OCI-LY3 (cell line): ENCODE data around the gene SPRY4.

ENCODE experiments used
- H2AFZ ChIP-seq: fragments of 200-600, 300-600 bp; shearing (Covaris generic); 2 replicates; pipeline ENCODE4 v1.6.0; 2014; ENCODE audit warnings: antibody characterized with exemption, low read depth, low read length
- H3K27ac ChIP-seq: fragments of 200-600, 300-600 bp; sonication (generic); 2 replicates; pipeline ENCODE4 v1.5.1; 2014; ENCODE audit warnings: mild to moderate bottlenecking, low read length, moderate library complexity, mixed read lengths
- H3K27me3 ChIP-seq: fragments of 200-600, 300-600 bp; sonication (generic); 2 replicates; pipeline ENCODE4 v1.6.1; 2014; ENCODE audit warnings: low read depth, low read length, mixed read lengths
- H3K36me3 ChIP-seq: fragments of 200-600, 300-600 bp; sonication (generic); replicated peaks from 2 replicates; pipeline ENCODE3; 2014; ENCODE audit warnings: low read depth, low read length, mixed read lengths
- H3K4me1 ChIP-seq: fragments of 300-600, 200-600 bp; sonication (generic); 2 replicates; pipeline ENCODE4 v1.6.1; 2014; ENCODE audit warnings: low read length, mixed read lengths
- H3K4me2 ChIP-seq: fragments of 200-600, 300-600 bp; sonication (generic); 2 replicates; pipeline ENCODE4 v1.6.1; 2014; ENCODE audit warnings: low read length, mixed read lengths
- H3K4me3 ChIP-seq: fragments of 300-600, 200-600 bp; sonication (generic); 2 replicates; pipeline ENCODE4 v1.5.1; 2014; ENCODE audit warnings: antibody characterized with exemption, mild to moderate bottlenecking, low read length, moderate library complexity
- H3K79me2 ChIP-seq: fragments of 300-600, 200-600 bp; shearing (Covaris generic); 2 replicates; pipeline ENCODE4 v1.6.1; 2014; ENCODE audit warnings: mild to moderate bottlenecking, low read length, mixed read lengths
- H3K9ac ChIP-seq: fragments of 300-600, 200-600 bp; shearing (Covaris generic); 2 replicates; pipeline ENCODE4 v1.6.0; 2014; ENCODE audit warnings: mild to moderate bottlenecking, low read length, moderate library complexity
- H3K9me3 ChIP-seq: fragments of 200-600, 300-600 bp; shearing (Covaris generic); 2 replicates; pipeline ENCODE4 v1.6.1; 2014; ENCODE audit warnings: low read length, mixed read lengths; ENCODE audit not compliant: insufficient read depth
- H4K20me1 ChIP-seq: fragments of 200-600, 300-600 bp; sonication (generic); 2 replicates; pipeline ENCODE4 v1.6.1; 2016; ENCODE audit warnings: low read length, mixed read lengths; ENCODE audit not compliant: insufficient read depth
- CTCF ChIP-seq: fragments of 200-600, 300-600 bp; sonication (generic); IDR thresholded peaks from 2 replicates; pipeline ENCODE4 v1.5.1; 2014; ENCODE audit warnings: antibody characterized with exemption, low read length, low read depth
- EZH2phosphoT487 ChIP-seq: fragments of 200-600 bp; shearing (Covaris generic); IDR thresholded peaks from 2 replicates; pipeline ENCODE4 v1.6.1; 2018; ENCODE audit warnings: antibody characterized with exemption, mixed run types, low read depth

The SPRY4 gene

GRCh38 chr5:142322747-142323479 is 1.9 kb downstream of the SPRY4 start:
- H3K4me3 ChIP-seq, result no peak overlapping the region

GRCh38 chr5:142322403-142322746 is 2.4 kb downstream of the SPRY4 start:
- no peaks in the 10 kb centered on the region for H4K20me1 ChIP-seq
- no peaks in the 10 kb centered on the region for H3K9me3 ChIP-seq
- peaks cover 18% of the 10 kb centered on the region; the same call in 1 of the 2 replicates for H3K4me1 ChIP-seq
- no peak overlapping the region for H3K9ac ChIP-seq
- no peak overlapping the region for H3K27ac ChIP-seq
- H3K36me3 ChIP-seq, result no peaks in the 10 kb centered on the region
- no peak overlapping the region for H2AFZ ChIP-seq
- no peak overlapping the region for H3K4me2 ChIP-seq
- TF ChIP-seq EZH2phosphoT487, result no peak
- TF ChIP-seq CTCF, result no peak
- peaks cover 15% of the 10 kb centered on the region for H3K79me2 ChIP-seq
- H3K27me3 ChIP-seq, result no peaks in the 10 kb centered on the region
- H3K4me3 ChIP-seq, result no peak overlapping the region

More at GRCh38 chr5:142322747-142323479, 1.9 kb downstream of the SPRY4 start:
- no peaks in the 10 kb centered on the region for H3K27me3 ChIP-seq
- H3K9ac ChIP-seq, result no peak overlapping the region
- no peaks in the 10 kb centered on the region for H3K36me3 ChIP-seq
- H3K9me3 ChIP-seq, result no peaks in the 10 kb centered on the region
- H4K20me1 ChIP-seq, result no peaks in the 10 kb centered on the region
- H3K27ac ChIP-seq, result no peak overlapping the region
- H2AFZ ChIP-seq, result no peak overlapping the region
- H3K4me2 ChIP-seq, result no peak overlapping the region
- TF ChIP-seq CTCF, result no peak
- no peak for TF ChIP-seq EZH2phosphoT487
- H3K4me1 ChIP-seq, result peaks cover 18% of the 10 kb centered on the region; the same call in 1 of the 2 replicates
- peaks cover 15% of the 10 kb centered on the region for H3K79me2 ChIP-seq

- H3K9ac ChIP-seq, result no peak overlapping the region
- no peak overlapping the region for H2AFZ ChIP-seq
- no peaks in the 10 kb centered on the region for H3K9me3 ChIP-seq
- H3K79me2 ChIP-seq, result peaks cover 12% of the 10 kb centered on the region
- no peaks in the 10 kb centered on the region for H4K20me1 ChIP-seq
- H3K27me3 ChIP-seq, result no peaks in the 10 kb centered on the region
- H3K4me3 ChIP-seq, result no peak overlapping the region
- H3K36me3 ChIP-seq, result no peaks in the 10 kb centered on the region
- no peak overlapping the region for H3K4me2 ChIP-seq
- no peak overlapping the region for H3K27ac ChIP-seq
- peaks cover 11% of the 10 kb centered on the region; the same call in 1 of the 2 replicates for H3K4me1 ChIP-seq
- no peak for TF ChIP-seq EZH2phosphoT487
Observed at GRCh38 chr5:142320851-142321560, 3.8 kb downstream of the SPRY4 start.

GRCh38 chr5:142320430-142320738 is 4.4 kb downstream of the SPRY4 start:
- TF ChIP-seq EZH2phosphoT487 (no peak), CTCF (no peak)
- Histone ChIP-seq H3K9me3 (no peaks in the 10 kb centered on the region), H3K4me2 (no peak overlapping the region), H2AFZ (no peak overlapping the region), H3K9ac (no peak overlapping the region), H4K20me1 (no peaks in the 10 kb centered on the region), H3K27me3 (no peaks in the 10 kb centered on the region), H3K79me2 (peaks cover 6% of the 10 kb centered on the region), H3K36me3 (no peaks in the 10 kb centered on the region), H3K4me1 (peaks cover 6% of the 10 kb centered on the region; the same call in 1 of the 2 replicates), H3K4me3 (no peak overlapping the region), H3K27ac (no peak overlapping the region)
